Measurements from ENCODE around the gene SLC1A2.

GRCh38 chr11:35218956-35219355 is 200.4 kb downstream of the SLC1A2 start:
- TF ChIP-seq CTCF (conservative IDR thresholded peaks at IDR 0.05; ENCODE audit: low read depth in 2 of 2) (no peak), POLR2AphosphoS5 (IDR thresholded peaks at IDR 0.05; ENCODE audit: low read depth) (no peak), CREB1 (CRISPR knock-in tag; IDR thresholded peaks at IDR 0.05; ENCODE audit: low read depth) (no peak), ZNF114 (CRISPR knock-in tag; IDR thresholded peaks at IDR 0.05) (no peak)

Data from GM23338 (cell line).